HEK293 (cell line): Measurements from ENCODE around the gene CTNNBL1.

Experiments
- KLF10 ChIP-seq: fragments of 450-650 bp; IDR thresholded peaks from 2 replicates; pipeline ENCODE4 v1.5.1; 2018; ENCODE audit warnings: missing biosample characterization, mild to moderate bottlenecking, missing genetic modification characterization
- MEIS1 ChIP-seq: sonication (generic); formaldehyde crosslinking; IDR thresholded peaks from 2 replicates; pipeline ENCODE4 v1.8.1; 2022; ENCODE audit warnings: missing genetic modification reagents, mild to moderate bottlenecking, borderline replicate concordance
- YY1 ChIP-seq: fragments of 450-650 bp; formaldehyde crosslinking; IDR thresholded peaks from 2 replicates; pipeline ENCODE4 v1.5.1; 2018; ENCODE audit warnings: missing biosample characterization, missing genetic modification characterization
- ZBTB49 ChIP-seq: fragments of 450-650 bp; formaldehyde crosslinking; IDR thresholded peaks from 2 replicates; pipeline ENCODE4 v1.5.1; 2016; ENCODE audit warnings: missing biosample characterization, missing genetic modification characterization, low read depth
- ZNF10 ChIP-seq: fragments of 450-650 bp; formaldehyde crosslinking; IDR thresholded peaks from 2 replicates; pipeline ENCODE4 v1.5.1; 2017; ENCODE audit warnings: missing biosample characterization, missing genetic modification characterization
- ZNF132 ChIP-seq: fragments of 450-650 bp; formaldehyde crosslinking; IDR thresholded peaks from 2 replicates; pipeline ENCODE4 v1.5.1; 2017; ENCODE audit warnings: missing biosample characterization, missing genetic modification characterization, borderline replicate concordance
- ZNF274 ChIP-seq, 2 experiments: fragments of 200-500 bp in 1 of 2; fragments of 450-650 bp in 1 of 2; sonication (Bioruptor generic) in 1 of 2; formaldehyde crosslinking in 1 of 2; IDR thresholded peaks; 2 replicates each; pipeline versions ENCODE4 v1.5.1 to v1.6.1; 2014 to 2016; ENCODE audit warnings: borderline replicate concordance in 1 of 2, inconsistent platforms in 1 of 2, low read length in 1 of 2, missing biosample characterization in 1 of 2, missing genetic modification characterization in 1 of 2
- ZNF398 ChIP-seq: fragments of 450-650 bp; formaldehyde crosslinking; IDR thresholded peaks from 2 replicates; pipeline ENCODE4 v1.5.1; 2017; ENCODE audit warnings: missing biosample characterization, missing genetic modification characterization
- ZNF501 ChIP-seq: fragments of 450-650 bp; formaldehyde crosslinking; IDR thresholded peaks from 2 replicates; pipeline ENCODE4 v1.5.1; 2016; ENCODE audit warnings: missing biosample characterization, missing genetic modification characterization
- ZNF600 ChIP-seq: fragments of 450-650 bp; formaldehyde crosslinking; IDR thresholded peaks from 2 replicates; pipeline ENCODE4 v1.5.1; 2016; ENCODE audit warnings: missing biosample characterization, missing genetic modification characterization
- ZNF707 ChIP-seq: fragments of 450-650 bp; formaldehyde crosslinking; IDR thresholded peaks from 2 replicates; pipeline ENCODE4 v1.5.1; 2016; ENCODE audit warnings: missing biosample characterization, missing genetic modification characterization
- TF ChIP-seq, protein P1 (sequence below): fragments of 450-650 bp; formaldehyde crosslinking; IDR thresholded peaks from 2 replicates; pipeline ENCODE4 v1.5.1; 2016; ENCODE audit warnings: missing biosample characterization, missing genetic modification characterization
- TF ChIP-seq, protein P2 (sequence below): fragments of 450-650 bp; formaldehyde crosslinking; IDR thresholded peaks from 2 replicates; pipeline ENCODE4 v1.5.1; 2017; ENCODE audit warnings: missing biosample characterization, missing genetic modification characterization

DNA sequence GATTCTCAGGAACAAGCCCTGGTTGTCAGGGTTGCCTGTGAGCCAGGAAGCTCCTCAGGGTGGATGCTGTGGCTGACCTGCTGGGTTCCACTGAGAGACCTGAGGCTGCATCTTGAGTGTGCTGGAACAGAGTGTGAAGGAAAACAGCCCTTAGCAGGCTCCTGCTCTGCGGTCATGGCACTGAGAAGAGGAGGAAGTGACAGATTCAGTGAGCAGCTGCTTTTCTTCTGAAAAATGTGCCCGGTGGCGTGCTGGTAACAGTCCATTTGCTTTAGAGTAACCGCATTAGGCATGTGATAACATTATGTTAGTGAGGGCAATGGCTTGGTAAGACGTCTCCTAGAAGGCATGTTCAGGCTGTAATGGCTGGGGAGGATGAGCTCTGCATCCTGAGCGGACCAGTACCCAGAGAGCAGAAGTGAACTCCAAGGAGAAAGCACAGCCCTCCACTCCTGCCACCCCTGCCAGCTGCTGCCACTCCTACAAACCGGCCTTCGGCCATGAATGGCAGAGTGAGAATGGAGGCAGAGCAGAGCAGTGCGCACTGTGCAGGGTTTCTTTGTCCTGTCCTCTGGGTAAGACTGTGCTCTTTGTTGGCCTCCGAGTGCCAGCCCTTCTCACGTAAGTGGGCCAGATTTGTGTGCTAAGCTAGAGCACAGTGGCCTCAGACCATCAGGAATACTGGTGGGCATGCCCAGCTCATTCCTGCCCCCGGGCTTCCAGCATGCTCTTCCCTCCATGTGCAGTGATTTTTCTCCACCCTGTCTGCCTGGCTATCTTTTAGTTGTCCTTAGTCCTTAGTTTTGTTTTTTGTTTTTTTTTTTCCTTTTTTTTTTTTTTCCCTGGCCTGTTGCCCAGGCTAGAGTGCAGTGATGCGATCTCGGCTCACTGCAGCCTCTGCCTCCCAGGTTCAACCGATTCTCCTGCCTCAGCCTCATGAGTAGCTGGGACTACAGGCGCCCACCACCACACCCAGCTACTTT, 111.0 kb downstream of the CTNNBL1 start:
- TF ChIP-seq ZNF501 (tag by site-specific recombination): no peak
- TF ChIP-seq ZNF10 (tag by site-specific recombination): no peak
- TF ChIP-seq, protein P1, sequence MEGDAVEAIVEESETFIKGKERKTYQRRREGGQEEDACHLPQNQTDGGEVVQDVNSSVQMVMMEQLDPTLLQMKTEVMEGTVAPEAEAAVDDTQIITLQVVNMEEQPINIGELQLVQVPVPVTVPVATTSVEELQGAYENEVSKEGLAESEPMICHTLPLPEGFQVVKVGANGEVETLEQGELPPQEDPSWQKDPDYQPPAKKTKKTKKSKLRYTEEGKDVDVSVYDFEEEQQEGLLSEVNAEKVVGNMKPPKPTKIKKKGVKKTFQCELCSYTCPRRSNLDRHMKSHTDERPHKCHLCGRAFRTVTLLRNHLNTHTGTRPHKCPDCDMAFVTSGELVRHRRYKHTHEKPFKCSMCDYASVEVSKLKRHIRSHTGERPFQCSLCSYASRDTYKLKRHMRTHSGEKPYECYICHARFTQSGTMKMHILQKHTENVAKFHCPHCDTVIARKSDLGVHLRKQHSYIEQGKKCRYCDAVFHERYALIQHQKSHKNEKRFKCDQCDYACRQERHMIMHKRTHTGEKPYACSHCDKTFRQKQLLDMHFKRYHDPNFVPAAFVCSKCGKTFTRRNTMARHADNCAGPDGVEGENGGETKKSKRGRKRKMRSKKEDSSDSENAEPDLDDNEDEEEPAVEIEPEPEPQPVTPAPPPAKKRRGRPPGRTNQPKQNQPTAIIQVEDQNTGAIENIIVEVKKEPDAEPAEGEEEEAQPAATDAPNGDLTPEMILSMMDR (tag by site-specific recombination): no peak
- no peak for TF ChIP-seq MEIS1 (CRISPR knock-in tag)
- TF ChIP-seq ZBTB49 (tag by site-specific recombination): no peak
- no peak for TF ChIP-seq ZNF132 (tag by site-specific recombination)
- no peak for TF ChIP-seq KLF10
- TF ChIP-seq, protein P2, sequence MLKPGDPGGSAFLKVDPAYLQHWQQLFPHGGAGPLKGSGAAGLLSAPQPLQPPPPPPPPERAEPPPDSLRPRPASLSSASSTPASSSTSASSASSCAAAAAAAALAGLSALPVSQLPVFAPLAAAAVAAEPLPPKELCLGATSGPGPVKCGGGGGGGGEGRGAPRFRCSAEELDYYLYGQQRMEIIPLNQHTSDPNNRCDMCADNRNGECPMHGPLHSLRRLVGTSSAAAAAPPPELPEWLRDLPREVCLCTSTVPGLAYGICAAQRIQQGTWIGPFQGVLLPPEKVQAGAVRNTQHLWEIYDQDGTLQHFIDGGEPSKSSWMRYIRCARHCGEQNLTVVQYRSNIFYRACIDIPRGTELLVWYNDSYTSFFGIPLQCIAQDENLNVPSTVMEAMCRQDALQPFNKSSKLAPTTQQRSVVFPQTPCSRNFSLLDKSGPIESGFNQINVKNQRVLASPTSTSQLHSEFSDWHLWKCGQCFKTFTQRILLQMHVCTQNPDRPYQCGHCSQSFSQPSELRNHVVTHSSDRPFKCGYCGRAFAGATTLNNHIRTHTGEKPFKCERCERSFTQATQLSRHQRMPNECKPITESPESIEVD: no peak
- no peak for TF ChIP-seq ZNF398
- no peak for TF ChIP-seq ZNF600 (tag by site-specific recombination)
- no peak for TF ChIP-seq YY1 (tag by site-specific recombination)
- TF ChIP-seq ZNF707 (tag by site-specific recombination): no peak
- no peak for TF ChIP-seq ZNF274 (IDR thresholded peaks at IDR 0.05; ENCODE audit: low read length)
- TF ChIP-seq ZNF274 (tag by site-specific recombination; IDR thresholded peaks at IDR 0.05; ENCODE audit: borderline replicate concordance): no peak
